SIG-M5 treated with dmso at 0.1 percent for 504 hours (cell line): Measurements from ENCODE around the gene NLRC3.
"Not testable (repeated sequence)": the region's sequence is repeated elsewhere in the genome, so short reads cannot be mapped to it uniquely, and the experiment has no call there.

Source experiments
- DNase-seq: peaks from one replicate; lab custom pipeline; 2025; ENCODE audit not compliant: unreplicated experiment; lab: John Stamatoyannopoulos, UW

NLRC3 gene

DNA sequence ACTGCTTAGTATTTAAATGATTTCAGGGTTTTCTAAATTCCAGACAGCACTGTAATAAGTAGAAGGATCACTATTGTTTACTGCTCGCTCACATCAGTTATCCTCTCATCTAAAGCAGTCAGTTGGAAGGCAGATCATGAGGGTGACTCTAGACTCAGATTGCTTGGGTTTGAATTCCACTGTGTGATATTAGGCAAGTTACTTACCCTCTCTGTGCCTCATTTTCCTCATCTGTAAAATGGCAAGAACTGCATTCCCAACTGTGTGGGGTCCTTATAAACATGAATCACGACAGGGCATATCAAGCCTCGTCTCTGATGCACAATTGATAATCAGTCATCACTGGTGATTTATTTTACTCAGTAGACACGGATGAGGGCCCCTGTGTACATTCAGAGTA lies 61.3 kb downstream of the NLRC3 start:
- no peak for DNase-seq

DNA sequence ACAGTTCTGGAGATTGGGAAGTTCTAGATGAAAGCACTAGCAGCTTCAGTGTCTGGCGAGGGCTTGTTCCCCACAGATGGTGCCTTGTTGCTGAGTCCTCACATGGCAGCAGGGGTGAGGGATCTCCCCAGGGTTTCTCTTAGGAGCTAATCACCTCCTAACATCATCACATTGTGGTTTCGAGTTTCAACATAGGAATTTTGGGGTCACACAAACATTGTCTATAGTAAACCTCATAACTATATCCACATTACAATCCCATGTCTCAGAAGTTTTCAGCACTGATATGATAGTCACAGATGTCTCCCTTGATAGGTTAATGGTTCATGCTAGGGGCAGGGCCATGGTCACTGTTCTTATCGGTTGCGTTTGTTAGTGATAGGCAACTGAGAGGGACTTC lies 62.6 kb downstream of the NLRC3 start:
- DNase-seq = no peak

DNA sequence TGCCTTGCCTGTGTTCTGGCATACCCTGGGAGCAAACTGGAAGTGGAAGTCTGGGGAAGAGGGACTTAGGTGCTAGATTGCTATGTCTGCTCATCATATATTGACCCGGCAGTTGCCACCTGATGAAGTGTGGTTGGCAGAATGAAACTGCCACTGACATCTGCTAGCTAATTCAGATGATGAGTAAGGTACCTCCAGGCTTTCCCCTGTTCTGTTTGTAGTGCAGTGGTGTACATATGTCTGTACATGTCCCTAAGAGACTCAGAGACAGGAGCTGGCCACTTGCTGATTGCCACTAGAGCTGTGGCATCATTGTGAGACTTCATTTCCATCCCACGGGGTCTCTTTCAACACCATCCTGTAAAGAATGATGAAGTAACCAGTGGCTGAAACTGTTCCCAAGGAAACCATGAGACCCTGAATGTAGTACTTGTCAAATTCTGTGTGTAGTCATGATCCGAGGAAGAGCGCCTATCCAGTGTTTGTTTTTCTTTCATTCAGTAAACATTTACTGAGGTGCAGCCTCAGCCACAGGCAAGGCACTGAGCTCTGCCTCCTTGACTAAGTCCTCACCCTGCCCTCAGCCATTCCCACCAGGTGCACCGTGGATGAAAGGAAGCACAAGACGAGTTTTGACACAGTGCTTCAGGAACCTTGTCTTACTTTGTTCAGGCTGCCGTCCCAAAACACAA lies 63.2 kb downstream of the NLRC3 start:
- no peak for DNase-seq

DNA sequence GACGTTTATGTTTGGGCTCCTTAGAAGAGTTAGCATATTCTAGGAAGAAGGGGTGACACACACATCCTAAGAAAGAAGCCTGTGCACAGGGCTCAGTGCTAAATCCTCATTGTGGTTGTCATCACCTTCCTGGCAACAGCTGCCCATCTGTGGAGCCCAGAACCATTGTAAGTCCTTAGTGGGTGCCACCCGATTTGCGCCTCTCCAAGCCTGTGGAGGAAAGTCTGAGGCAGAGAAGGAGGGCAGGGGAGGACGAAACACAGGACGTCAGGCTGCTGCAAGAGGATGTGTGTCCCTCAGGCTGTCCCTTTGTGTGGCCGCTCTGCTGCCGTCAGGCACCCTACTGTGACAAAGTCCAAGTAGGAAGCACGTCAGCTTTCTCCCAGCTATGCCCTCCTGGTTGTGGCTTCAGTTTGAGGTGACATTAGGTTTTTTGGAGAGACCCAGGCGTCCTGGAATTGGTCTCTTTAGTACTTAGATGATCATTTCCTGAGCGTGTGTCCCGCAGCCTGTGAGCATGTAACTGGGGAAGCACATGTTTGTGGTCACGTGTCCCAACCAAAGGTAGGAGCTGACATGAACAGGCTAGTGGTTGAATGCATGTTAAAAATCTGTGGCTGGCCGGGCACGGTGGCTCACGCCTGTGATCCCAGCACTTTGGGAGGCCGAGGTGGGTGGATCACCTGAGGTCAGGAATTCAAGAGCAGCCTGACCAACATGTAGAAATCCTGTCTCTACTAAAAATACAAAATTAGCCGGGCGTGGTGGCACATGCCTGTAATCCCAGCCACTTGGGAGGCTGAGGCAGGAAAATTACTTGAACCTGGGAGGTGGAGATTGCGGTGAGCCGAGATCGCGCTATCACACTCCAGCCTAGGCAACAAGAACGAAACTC lies 65.7 kb downstream of the NLRC3 start:
- no peak for DNase-seq

DNA sequence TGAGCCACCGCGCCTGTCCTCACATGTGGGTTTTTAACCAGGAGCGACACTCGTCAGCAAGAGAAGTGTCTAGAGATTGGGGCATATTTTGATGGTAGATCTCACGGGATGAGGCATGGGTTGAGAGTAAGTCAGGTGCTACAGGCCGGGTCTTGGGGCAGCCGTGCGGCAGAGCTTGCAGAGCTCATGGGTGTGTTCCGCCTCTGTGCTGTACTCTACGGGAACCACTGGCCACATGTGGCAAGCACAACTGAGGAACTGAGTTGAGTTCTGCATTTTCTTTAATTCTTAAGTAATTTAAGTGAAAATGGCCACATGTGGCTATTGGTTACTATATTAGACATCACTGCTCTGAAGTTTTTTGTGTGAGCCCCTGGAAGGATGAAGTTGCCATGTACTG lies 66.8 kb downstream of the NLRC3 start:
- DNase-seq = no peak

DNA sequence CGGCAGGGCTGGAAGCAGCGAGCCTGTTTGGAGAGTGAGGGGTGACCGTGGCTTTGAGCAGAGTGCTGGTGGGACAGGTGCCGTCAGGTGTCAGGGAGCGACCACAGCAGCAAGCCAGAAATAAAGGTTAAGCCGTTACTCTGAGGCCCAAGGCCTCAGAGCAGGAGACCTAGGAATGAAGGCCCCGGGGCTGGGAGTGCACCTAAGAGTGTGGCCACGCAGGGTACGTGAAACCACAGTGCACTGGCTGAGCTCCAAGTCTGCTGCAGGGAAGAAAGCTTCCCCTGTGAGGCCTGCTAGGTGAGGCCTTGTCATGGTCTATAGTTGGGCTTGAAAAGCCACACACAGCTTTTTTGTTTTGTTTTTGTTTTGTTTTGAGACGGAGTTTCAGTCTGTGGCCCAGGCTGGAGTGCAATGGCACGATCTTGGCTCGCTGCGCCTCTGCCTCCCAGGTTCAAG lies 67.7 kb downstream of the NLRC3 start:
- no peak for DNase-seq

DNA sequence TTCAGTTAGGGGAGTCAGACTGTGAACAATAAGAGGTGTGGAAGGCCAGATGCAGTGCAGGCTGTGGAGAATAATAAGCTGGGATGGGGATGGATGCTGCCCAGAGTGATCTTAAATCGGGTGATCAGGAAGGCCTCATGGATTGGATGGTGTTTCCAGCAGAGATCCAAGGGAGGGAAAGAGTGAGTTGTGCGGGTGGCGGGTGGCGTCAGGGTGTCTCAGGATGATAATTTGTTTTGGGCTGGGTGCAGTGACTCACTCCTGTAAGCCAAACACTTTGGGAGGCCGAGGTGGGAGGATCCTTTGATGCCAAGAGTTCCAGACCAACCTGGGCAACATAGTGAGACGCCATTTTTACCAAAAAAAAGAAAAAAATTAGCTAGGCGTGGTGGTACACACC lies 68.5 kb downstream of the NLRC3 start:
- no peak for DNase-seq

DNA sequence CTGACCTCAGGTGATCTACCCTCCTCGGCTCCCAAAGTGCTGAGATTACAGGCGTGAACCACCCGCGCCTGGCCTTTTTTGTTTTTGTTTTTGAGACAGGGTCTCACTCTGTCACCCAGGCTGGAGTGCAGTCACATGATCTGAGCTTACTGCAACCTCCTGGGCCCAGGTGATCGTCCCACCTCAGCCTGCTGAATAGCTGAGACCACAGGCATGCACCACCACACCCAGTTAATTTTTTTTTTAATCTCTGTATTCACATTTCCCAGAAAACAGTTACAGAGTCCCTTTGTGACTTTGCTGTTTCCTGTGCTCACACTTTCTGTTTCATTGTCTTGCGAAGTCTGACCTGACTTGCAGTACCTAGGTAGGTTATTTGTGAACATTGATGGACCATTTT lies 73.7 kb downstream of the NLRC3 start:
- no peak for DNase-seq

DNA sequence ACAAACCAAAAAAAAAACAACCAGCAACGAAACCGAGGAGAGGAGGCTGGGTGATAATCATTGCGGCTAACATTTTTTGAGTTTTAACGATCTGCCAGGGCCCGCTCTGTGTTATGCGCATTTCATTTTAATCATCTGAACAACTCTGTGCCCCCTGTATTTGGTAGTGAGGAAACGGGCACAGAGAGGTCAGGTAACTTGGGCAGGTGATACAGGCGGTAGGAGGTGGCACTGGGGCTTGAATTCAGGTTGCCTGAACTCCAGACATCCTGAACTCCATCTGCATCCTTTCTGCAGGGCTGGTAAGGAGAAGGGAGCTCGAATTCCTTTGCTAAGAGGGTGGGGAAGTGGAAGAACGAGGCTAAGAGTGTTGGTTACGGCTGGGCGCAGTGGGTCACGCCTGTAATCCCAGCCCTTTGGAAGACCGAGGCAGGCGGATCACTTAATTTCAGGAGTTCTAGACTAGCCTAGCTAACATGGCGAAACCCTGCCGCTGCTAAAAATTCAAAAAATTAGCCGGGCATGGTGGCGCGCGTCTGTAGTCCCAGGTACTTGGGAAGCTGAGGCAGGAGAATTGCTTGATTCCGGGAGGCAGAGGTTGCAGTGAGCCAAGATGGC lies 75.3 kb downstream of the NLRC3 start:
- no peak for DNase-seq

DNA sequence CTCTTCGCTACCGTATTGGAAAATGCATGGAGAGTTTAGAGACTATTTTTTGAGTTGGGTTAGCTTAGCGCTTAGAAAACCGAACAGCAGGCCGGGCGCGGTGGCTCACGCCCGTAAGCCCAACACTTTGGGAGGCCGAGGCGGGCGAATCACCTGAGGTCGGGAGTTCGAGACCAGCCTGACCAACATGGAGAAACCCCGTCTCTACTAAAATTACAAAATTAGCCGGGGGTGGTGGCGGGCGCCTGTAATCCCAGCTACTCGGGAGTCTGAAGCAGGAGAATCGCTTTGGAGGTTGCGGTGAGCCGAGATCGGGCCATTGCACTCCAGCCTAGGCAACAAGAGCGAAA lies 75.8 kb downstream of the NLRC3 start:
- not testable (repeated sequence) for DNase-seq

DNA sequence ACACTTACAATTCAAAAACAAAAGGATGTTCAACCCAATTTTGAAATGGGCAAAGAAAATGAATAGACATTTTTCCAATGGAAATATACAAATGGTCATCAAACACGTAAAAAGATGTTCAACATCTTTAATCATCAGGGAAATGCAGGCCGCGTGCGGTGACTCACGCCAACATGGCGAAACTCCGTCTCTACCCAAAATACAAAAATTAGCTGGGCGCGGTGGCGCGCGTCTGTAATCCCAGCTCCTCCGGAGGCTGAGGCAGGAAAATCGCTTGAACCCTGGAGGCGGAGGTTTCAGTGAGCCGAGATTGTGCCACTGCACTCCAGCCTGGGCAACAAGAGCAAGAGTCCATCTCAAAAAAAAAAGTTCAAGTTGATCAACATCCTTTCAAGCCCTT lies 78.2 kb downstream of the NLRC3 start:
- no peak for DNase-seq

DNA sequence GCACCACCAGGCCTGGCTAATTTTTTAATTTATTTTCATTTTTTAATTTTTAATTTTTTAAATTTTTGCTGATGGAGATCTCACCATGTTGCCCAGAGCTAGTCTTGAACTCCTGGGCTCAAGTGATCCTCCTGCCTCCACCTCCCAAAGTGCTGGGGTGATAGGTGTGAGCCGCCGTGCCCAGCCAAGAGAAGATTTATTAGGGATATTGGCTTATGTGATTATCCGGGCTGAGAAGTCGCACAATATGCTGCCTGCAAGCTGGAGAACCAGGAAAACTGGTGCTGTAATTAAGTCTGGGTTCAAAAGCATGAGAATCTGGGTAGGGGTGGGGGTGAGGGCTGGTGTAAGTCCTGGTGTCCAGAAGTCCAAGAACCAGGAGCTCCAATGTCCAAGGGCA lies 79.4 kb downstream of the NLRC3 start:
- DNase-seq = no peak

DNA sequence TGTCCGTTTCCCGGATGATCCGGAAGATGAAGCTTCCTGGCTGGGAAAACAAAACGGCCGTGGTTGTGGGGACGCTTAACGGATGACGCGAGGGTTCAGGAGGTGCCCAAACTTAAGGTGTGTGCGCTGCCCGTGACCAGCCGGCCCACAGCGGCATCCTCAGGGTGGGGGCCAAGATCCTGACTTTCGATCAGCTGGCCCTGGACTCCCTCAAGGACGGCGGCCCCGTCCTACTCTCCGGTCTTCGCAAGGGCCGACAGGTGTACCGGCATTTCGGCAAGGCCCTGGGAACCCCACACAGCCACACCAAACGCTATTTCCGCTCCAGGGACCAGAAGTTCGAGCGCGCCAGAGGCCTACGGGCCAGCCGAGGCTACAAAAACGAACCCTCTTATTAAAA lies 80.8 kb downstream of the NLRC3 start:
- DNase-seq = no peak

DNA sequence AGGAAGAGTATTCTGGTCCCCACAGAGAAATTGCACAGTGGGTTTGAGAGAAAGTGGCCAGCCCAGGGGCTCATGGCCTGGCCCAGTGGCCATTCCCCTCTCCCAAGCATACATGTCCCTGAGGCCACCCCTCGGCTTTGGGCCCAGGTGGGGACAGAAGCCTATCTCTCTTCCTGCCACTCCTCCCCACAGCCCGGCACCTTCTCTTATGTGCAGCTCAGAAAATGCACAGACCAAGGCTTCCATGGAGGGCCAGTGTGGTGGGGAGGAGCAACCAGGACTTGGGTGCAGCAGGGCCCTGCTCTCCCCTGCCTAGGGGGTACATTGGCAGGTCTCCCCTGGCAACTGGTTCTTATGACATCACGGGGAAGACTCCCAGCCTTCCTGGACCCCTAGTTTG lies 82.0 kb downstream of the NLRC3 start, which contains the start of gene C16orf90:
Gene C16orf90 (minus strand): TSS at position 314 of the 400 bp plus-strand sequence. CDS start 68 bp downstream, at position 246.
- no peak for DNase-seq

DNA sequence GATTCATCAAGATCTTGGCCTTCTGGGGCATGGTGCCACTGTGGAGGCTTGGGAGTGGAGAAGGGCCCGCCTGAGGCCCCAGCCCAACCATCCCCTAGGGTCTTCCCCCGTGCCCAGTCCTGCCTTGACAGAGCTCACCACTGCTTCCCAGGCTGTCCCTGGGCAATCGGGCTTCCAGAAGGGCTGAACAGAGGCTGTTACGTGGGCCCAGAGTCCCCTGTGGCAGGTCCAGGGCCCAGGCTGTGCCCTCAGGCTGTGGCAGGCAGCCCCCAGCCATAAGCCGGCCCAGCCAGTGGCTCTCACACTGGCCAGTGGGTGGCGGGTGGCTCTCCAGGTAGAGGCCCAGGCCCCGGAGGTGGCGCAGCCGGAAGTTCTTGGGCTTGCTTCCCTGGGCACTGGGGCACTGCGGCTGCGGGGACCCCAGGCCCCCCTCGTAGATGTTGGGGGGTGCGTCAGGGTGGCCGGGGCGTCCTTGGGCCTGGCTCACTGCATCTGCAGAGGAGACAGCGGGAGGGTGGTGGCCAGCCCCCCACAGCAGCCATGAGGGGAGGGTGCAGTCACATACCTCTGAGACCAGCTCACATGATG lies 82.7 kb downstream of the NLRC3 start:
- no peak for DNase-seq

DNA sequence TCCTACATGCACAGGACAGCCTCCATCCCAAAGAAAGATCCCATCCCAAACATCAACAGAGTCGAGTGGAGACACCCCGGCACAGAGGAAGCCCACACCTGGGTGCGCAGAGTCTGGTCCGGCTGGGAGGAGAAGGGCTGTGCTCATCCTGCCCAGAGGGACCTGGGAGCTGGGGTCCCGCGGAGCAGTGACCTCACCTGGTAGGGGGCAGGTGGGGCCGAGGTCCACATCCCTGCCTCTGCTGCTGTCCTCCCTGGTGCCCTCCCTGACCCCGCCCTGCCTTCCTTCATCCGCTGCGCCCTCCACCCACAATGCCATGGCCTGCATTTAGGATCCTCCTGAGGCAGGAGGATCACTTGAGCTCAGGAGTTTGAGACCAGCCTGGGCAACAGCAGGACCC lies 84.8 kb downstream of the NLRC3 start:
- DNase-seq = no peak

DNA sequence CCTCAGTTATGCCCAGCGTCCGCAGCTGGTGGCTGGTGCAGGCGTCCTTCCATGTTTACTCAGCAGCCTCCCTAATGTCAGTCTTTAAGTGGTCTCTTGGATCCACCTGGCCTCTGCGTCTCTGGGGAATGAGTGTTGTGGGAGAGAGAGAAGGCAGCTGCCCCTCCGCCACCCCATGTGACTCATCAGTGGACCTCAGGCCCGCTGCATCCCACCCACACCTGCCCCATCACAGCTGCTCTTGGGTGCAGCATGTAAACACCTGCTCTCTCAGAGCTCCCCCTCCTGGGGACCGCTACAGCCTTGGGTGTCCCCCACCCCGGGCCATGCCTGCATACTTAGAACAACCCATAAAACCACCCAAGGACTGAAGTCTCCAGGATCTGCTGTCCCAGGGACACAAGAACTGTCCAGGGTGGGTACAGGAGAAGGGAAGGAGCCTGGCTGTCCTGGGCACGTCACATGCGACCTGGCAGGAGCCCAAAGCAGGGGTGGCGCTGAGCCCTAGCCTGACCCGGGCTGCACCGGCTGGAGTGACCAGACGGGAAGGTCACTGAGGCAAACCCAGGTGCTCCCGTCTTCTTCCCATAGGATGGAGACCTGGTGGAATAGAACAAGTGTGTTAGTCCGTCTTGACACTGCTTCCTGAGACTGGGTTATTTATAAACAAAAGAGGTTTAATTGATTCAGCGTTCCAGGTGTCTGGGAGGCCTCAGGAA lies 86.1 kb downstream of the NLRC3 start:
- no peak for DNase-seq
